GM12878 (cell line): ENCODE results near the gene SLC16A10. TPM values are rescaled to one million over a fixed set of nuclear protein-coding genes. Genes with fewer than 3 reads are reported as not detected.

Experiments
- ATAC-seq: fragments of 200-7000 bp; cut with Tn5 transposase; 3 replicates; pipeline ENCODE4 v1.9.1; 2020; ENCODE audit warnings: mild to moderate bottlenecking, moderate library complexity
- BruUV-seq: library from RNA; stranded (reverse); fragments of 400-500 nt; replicated peaks from 2 replicates; lab custom pipeline; 2021; lab: Mats Ljungman, UMichigan
- CTCF ChIA-PET: fragments of 300-600 bp; sonication (Branson Sonifier 250); formaldehyde crosslinking; extraction: SDS; loops from one replicate; lab custom pipeline; 2021; ENCODE audit warnings: inconsistent platforms; lab: Yijun Ruan, JAX
- POLR2A ChIA-PET: fragments of 350-600 bp; formaldehyde crosslinking; extraction: SDS; loops from one replicate; lab custom pipeline; 2021; ENCODE audit warnings: inconsistent platforms; lab: Charles Lee
- RAD21 ChIA-PET: fragments of 300-600 bp; sonication (Branson Sonifier 250); formaldehyde crosslinking; loops from one replicate; lab custom pipeline; 2023; ENCODE audit warnings: antibody characterized with exemption; ENCODE audit not compliant: unreplicated experiment; lab: Charles Lee
- SMC1A ChIA-PET: fragments of 300-600 bp; sonication (Branson Sonifier 250); formaldehyde crosslinking; loops from one replicate; lab custom pipeline; 2023; ENCODE audit not compliant: unreplicated experiment, uncharacterized antibody; lab: Charles Lee
- DNase-seq: peaks from one replicate; pipeline ENCODE4 v3.0.0-alpha.2; 2011; ENCODE audit warnings: low read depth, low spot score
- FAIRE-seq: peaks from 3 replicates; lab custom pipeline; 2011; peaks lifted over from hg19 to GRCh38; lab: Jason Lieb, UNC
- H2AFZ ChIP-seq: 2 replicates; pipeline ENCODE4 v1.6.0; 2011; ENCODE audit warnings: low read depth, low read length, control low read depth; ENCODE audit not compliant: control insufficient read depth
- H3K27ac ChIP-seq: 2 replicates; pipeline ENCODE4 v1.5.1; 2011; ENCODE audit warnings: control low read depth; ENCODE audit not compliant: control insufficient read depth, insufficient read depth
- H3K27me3 ChIP-seq, 2 experiments: replicated peaks in 1 of 2; 2 replicates each; pipeline versions ENCODE4 v1.6.0 to v1.6.1; 2011; ENCODE audit warnings: low read length in 1 of 2; ENCODE audit not compliant: control insufficient read depth in 2 of 2, insufficient read depth in 2 of 2
- H3K36me3 ChIP-seq, 2 experiments: 2 replicates each; pipeline ENCODE4 v1.5.1; 2011; ENCODE audit warnings: low read length in 1 of 2; ENCODE audit not compliant: control insufficient read depth in 2 of 2, insufficient read depth in 2 of 2
- H3K4me1 ChIP-seq: 2 replicates; pipeline ENCODE4 v1.6.1; 2011; ENCODE audit warnings: mild to moderate bottlenecking, low read length, moderate library complexity, mixed read lengths; ENCODE audit not compliant: control insufficient read depth, insufficient read depth
- H3K4me2 ChIP-seq: 2 replicates; pipeline ENCODE4 v1.6.0; 2011; ENCODE audit warnings: control low read depth; ENCODE audit not compliant: control insufficient read depth, insufficient read depth
- H3K4me3 ChIP-seq: fragments of 200-600 bp; sonication (generic); 2 replicates; pipeline ENCODE4 v1.5.1; 2016
- H3K79me2 ChIP-seq: 2 replicates; pipeline ENCODE4 v1.6.0; 2011; ENCODE audit warnings: low read length; ENCODE audit not compliant: control insufficient read depth, insufficient read depth
- H3K9ac ChIP-seq: 2 replicates; pipeline ENCODE4 v1.8.0; 2011; ENCODE audit warnings: low read length, control low read depth, mixed read lengths; ENCODE audit not compliant: control insufficient read depth, insufficient read depth
- H3K9me3 ChIP-seq: replicated peaks from 3 replicates; pipeline ENCODE4 v1.5.1; 2011; ENCODE audit warnings: mild to moderate bottlenecking, low read length; ENCODE audit not compliant: control insufficient read depth, insufficient read depth
- H4K20me1 ChIP-seq: 2 replicates; pipeline ENCODE4 v1.6.0; 2011; ENCODE audit not compliant: control insufficient read depth, insufficient read depth
- BCL11A ChIP-seq: IDR thresholded peaks from 2 replicates; pipeline ENCODE4 v1.6.1; 2011; ENCODE audit warnings: low read depth, low read length
- BCL3 ChIP-seq: IDR thresholded peaks from 2 replicates; pipeline ENCODE4 v1.6.1; 2011; ENCODE audit warnings: borderline replicate concordance, low read depth, mild to moderate bottlenecking, moderate library complexity, low read length; ENCODE audit not compliant: insufficient read depth, poor library complexity, severe bottlenecking
- IRF4 ChIP-seq: IDR thresholded peaks from 2 replicates; pipeline ENCODE4 v1.6.1; 2011; ENCODE audit warnings: low read depth, low read length
- JUNB ChIP-seq: IDR thresholded peaks from 2 replicates; pipeline ENCODE4 v1.6.1; 2016; ENCODE audit warnings: antibody characterized with exemption, mild to moderate bottlenecking
- MXI1 ChIP-seq: fragments of 150-350 bp; IDR thresholded peaks from 2 replicates; pipeline ENCODE4 v1.6.1; 2011; ENCODE audit warnings: low read depth, mild to moderate bottlenecking, inconsistent platforms, low read length, improper control_type of control experiment
- POLR2AphosphoS5 ChIP-seq: IDR thresholded peaks from 2 replicates; pipeline ENCODE4 v1.6.1; 2011; ENCODE audit warnings: mild to moderate bottlenecking, low read length, inconsistent platforms
- RUNX3 ChIP-seq: IDR thresholded peaks from 2 replicates; pipeline ENCODE4 v1.6.1; 2012; ENCODE audit warnings: low read length, inconsistent platforms
- SRF ChIP-seq, 2 experiments: IDR thresholded peaks; 2 replicates each; pipeline ENCODE4 v1.6.1; 2011; ENCODE audit warnings: low read depth in 2 of 2, low read length in 2 of 2, mild to moderate bottlenecking in 1 of 2, moderate library complexity in 1 of 2
- TARDBP ChIP-seq: IDR thresholded peaks from 2 replicates; pipeline ENCODE4 v1.6.1; 2016; ENCODE audit warnings: borderline replicate concordance
- YY1 ChIP-seq: IDR thresholded peaks from 2 replicates; pipeline ENCODE4 v1.6.1; 2011; ENCODE audit warnings: low read depth, mild to moderate bottlenecking, low read length
- ZBTB33 ChIP-seq: fragments of 450-650 bp; IDR thresholded peaks from 2 replicates; pipeline ENCODE4 v1.6.1; 2017; ENCODE audit warnings: mild to moderate bottlenecking
- WGBS: methylation state at CpG from one replicate; pipeline ENCODE4 v1.1.6; 2016; ENCODE audit warnings: low lambda C conversion rate; ENCODE audit not compliant: insufficient replicate concordance, insufficient coverage; ENCODE audit errors: missing lambda C conversion rate; 5-methylcytosine and 5-hydroxymethylcytosine counted together
- in situ Hi-C: fragments of 300-500 bp; cut with MboI; formaldehyde crosslinking; loops from 9 replicates; pipeline ENCODE4 v1.14.3; 2018; ENCODE audit warnings: mixed read lengths
- intact Hi-C: fragments of 100-400 bp; cut with micrococcal nuclease; formaldehyde crosslinking; loops from one replicate; pipeline ENCODE4 v1.14.2; 2022; ENCODE audit not compliant: unreplicated experiment
- polyA plus RNA-seq, 11 experiments: library from polyadenylated mRNA; depleted of rRNA in 4 of 11; unstranded in 6 of 11; stranded (reverse) in 5 of 11; fragments of >200 nt; fragmentation: Nextera tagmentation in 4 of 11; fragmentation: Illumina TruSeq in 1 of 11; extraction: Ambion mirVana in 4 of 11; extraction: Trizol in 1 of 11; gene quantifications; 1 replicate in 1 of 11; 2 replicates in 10 of 11; pipeline versions ENCODE4 v1.2.1 to v1.2.3, GENCODE V29; 2011 to 2016; ENCODE audit warnings: inconsistent platforms in 2 of 11, missing spikeins in 2 of 11, low read depth in 1 of 11
- total RNA-seq, 4 experiments: library from RNA; depleted of rRNA in 3 of 4; stranded (reverse); fragments of >200 nt in 3 of 4; fragmentation: Illumina TruSeq in 1 of 4; extraction: Trizol in 1 of 4; gene quantifications; 2 replicates each; pipeline versions ENCODE4 v1.2.1 to v1.2.3, GENCODE V29; 2013 to 2021

The SLC16A10 gene
- total and polyA plus RNA-seq, 10 of the 15 experiments (the other 5 are each of a cell fraction or from before 2014, with no cell fraction given) = 2.3 to 19.0 (median 8.0) TPM

GRCh38 chr6:111038534-111039252, 48.6 kb upstream of the SLC16A10 start:
- intact Hi-C loops (no loop called here), in situ Hi-C loops (no loop called here)
- CTCF ChIA-PET = interaction anchor here (1.0 to 1.4 kb wide), 3 partner anchors 19 to 171 kb away, joined by 3 to 4 read pairs (median 3); no protein-coding TSS in a partner anchor
- Histone ChIP-seq H3K9me3 (no peaks in the 10 kb centered on the region), H3K36me3 (no peaks in the 10 kb centered on the region)
- POLR2A ChIA-PET = no interaction called here
- TF ChIP-seq BCL11A (0 out of 2 replicates have a peak, but pooled peaks have one; percentile 21), ZBTB33 (no peak), JUNB (peak; percentile 76), IRF4 (0 out of 2 replicates have a peak, but pooled peaks have one; percentile 30), POLR2AphosphoS5 (no peak), RUNX3 (peak; percentile 63), BCL3 (peak; percentile 8), YY1 (0 out of 2 replicates have a peak, but pooled peaks have one; percentile 31), MXI1 (no peak), SRF (IDR thresholded peaks at IDR 0.05; ENCODE audit: low read depth in 2 of 2, low read length in 2 of 2) (0 out of 4 replicates have a peak, but pooled peaks of 1 of the 2 experiments have one; percentile 14), TARDBP (no peak)
- TF ChIP-seq, all 136 proteins: peak for 7
- ChIA-PET RAD21 (interaction anchor here (1.0 kb wide), 1 partner anchor 172 kb away, joined by 3 read pairs; no protein-coding TSS in a partner anchor), SMC1A (no interaction called here)
- Histone ChIP-seq H4K20me1 (no peaks in the 10 kb centered on the region), H3K4me1 (no peaks in the 10 kb centered on the region), H3K27me3 (no peaks in the 10 kb centered on the region), H2AFZ (no peak overlapping the region), H3K4me3 (no peak overlapping the region), H3K27ac (no peak overlapping the region), H3K79me2 (no peaks in the 10 kb centered on the region), H3K4me2 (no peak overlapping the region), H3K9ac (no peak overlapping the region)
- 68% methylated on average over 6 of the region's 6 CpGs for WGBS
- ATAC-seq (peak; percentile 86), FAIRE-seq (peak; percentile 61), DNase-seq (no peak)
- no TSS peak for BruUV-seq
